Spleen (tissue), 11 donors: ENCODE results near the gene ZCCHC3. TPM values are rescaled to one million over a fixed set of nuclear protein-coding genes. Genes with fewer than 3 reads are reported as not detected.
A peak's percentile ranks its signal among the peaks of the same experiment; 100 is the strongest.

Experiments used
- DNase-seq: peaks from one replicate; pipeline ENCODE4 v3.0.0-alpha.2; 2020
- H3K27ac ChIP-seq, 8 donors: fragments of 200-600 bp; sonication (generic) in 7 of 8; 1 replicate in 4 of 8; 2 replicates in 4 of 8; pipeline versions ENCODE4 v1.5.0 to v1.8.0; 2016 to 2021; ENCODE audit warnings: inconsistent platforms in 4 of 8, mild to moderate bottlenecking in 4 of 8, moderate library complexity in 1 of 8
- H3K27me3 ChIP-seq, 7 donors: fragments of 200-600 bp; sonication (generic) in 6 of 7; replicated peaks in 1 of 7; 1 replicate in 4 of 7; 2 replicates in 3 of 7; pipeline versions ENCODE4 v1.5.0 to v1.8.0; 2016 to 2021; ENCODE audit warnings: inconsistent platforms in 3 of 7, mild to moderate bottlenecking in 1 of 7
- H3K36me3 ChIP-seq, 6 donors: fragments of 200-600 bp; sonication (generic) in 5 of 6; 1 replicate in 4 of 6; 2 replicates in 2 of 6; pipeline versions ENCODE4 v1.5.0 to v1.8.0; 2016 to 2021; ENCODE audit warnings: inconsistent platforms in 2 of 6
- H3K4me1 ChIP-seq, 6 donors: fragments of 200-600 bp; sonication (generic) in 5 of 6; 1 replicate in 3 of 6; 2 replicates in 3 of 6; pipeline versions ENCODE4 v1.5.0 to v1.8.0; 2016 to 2021; ENCODE audit warnings: inconsistent platforms in 3 of 6
- H3K4me3 ChIP-seq, 8 donors: fragments of 200-600 bp; sonication (generic) in 7 of 8; 1 replicate in 4 of 8; 2 replicates in 4 of 8; pipeline versions ENCODE4 v1.5.0 to v1.8.0; 2016 to 2021; ENCODE audit warnings: inconsistent platforms in 4 of 8, mild to moderate bottlenecking in 4 of 8, moderate library complexity in 2 of 8
- H3K9me3 ChIP-seq, 8 donors: fragments of 200-600 bp; sonication (generic) in 7 of 8; 1 replicate in 4 of 8; 2 replicates in 4 of 8; pipeline versions ENCODE4 v1.5.0 to v1.8.0; 2016 to 2021; ENCODE audit warnings: inconsistent platforms in 4 of 8
- CTCF ChIP-seq, 11 experiments: fragments of 200-600 bp in 7 of 11; fragments of 450-650 bp in 4 of 11; sonication (generic) in 4 of 11; IDR thresholded peaks in 8 of 11; conservative IDR thresholded peaks in 3 of 11; 1 replicate in 7 of 11; 2 replicates in 4 of 11; pipeline versions ENCODE4 v1.4.0 to v1.8.0; 2016 to 2021; ENCODE audit warnings: antibody characterized with exemption in 11 of 11, inconsistent platforms in 4 of 11, mild to moderate bottlenecking in 1 of 11
- POLR2A ChIP-seq, 3 donors: fragments of 450-650 bp; IDR thresholded peaks; one replicate each; pipeline ENCODE4 v1.5.1; 2017; ENCODE audit warnings: antibody characterized with exemption in 3 of 3, mild to moderate bottlenecking in 1 of 3
- POLR2AphosphoS5 ChIP-seq, 3 donors: sonication (generic); formaldehyde crosslinking; IDR thresholded peaks; one replicate each; pipeline ENCODE4 v1.5.1; 2017; ENCODE audit warnings: antibody characterized with exemption in 3 of 3
- WGBS, 5 donors: extraction: QIAGEN DNeasy Blood & Tissue Kit in 3 of 5; methylation state at CpG; one replicate each; pipeline versions ENCODE4 v1.1.5 to v1.1.7; 2013 to 2018; 5-methylcytosine and 5-hydroxymethylcytosine counted together
- intact Hi-C: fragments of 100-400 bp; cut with DNase I; formaldehyde crosslinking; loops from one replicate; pipeline ENCODE4 v1.15.0; 2023; ENCODE audit warnings: low total_unique reads
- polyA plus RNA-seq, 3 donors: library from polyadenylated mRNA; stranded (reverse); fragments of 200-250 nt; gene quantifications; one replicate each; pipeline ENCODE4 v1.2.1, GENCODE V29; 2013
- total RNA-seq, 7 donors: library from RNA; depleted of rRNA in 3 of 7; stranded (reverse); fragments of >200 nt in 3 of 7; fragmentation: NEBNext Ultra II Directional in 4 of 7; extraction: Animal tissue kit (Norgen Biotek cat#: 25700) in 4 of 7; gene quantifications; one replicate each; pipeline versions ENCODE4 v1.1.0 to v1.2.1, GENCODE V29; 2016 to 2021
- donor health status: healthy with polysubstance abuse.
- donor health status: DM: no; HTN: no; CAD: no; lungs with moderate emphysema.
- donor health status: DM: no; HTN: no; CAD: no.
- donor health status: Bipolar disorder and iron deficiency.
- donor health status: healthy.
- donor health status: DM: no; HTN: no; CAD: no.
- donor health status: DM: yes; HTN: yes; CAD: no.

Gene ZCCHC3
- total and polyA plus RNA-seq, 10 donors = 17.4 to 26.6 (median 23.0) TPM

GRCh38 chr20:313948-314347 lies 16.6 kb downstream of the ZCCHC3 start:
- Histone ChIP-seq H3K9me3 (no peaks in the 10 kb centered on the region), H3K4me3 (no peak overlapping the region), H3K27ac (no peak overlapping the region), H3K27me3 (no peaks in the 10 kb centered on the region), H3K4me1 (peaks cover 5 to 23% (median 17%) of the 10 kb centered on the region in 6 donors), H3K36me3 (no peaks in the 10 kb centered on the region)
- no peak for DNase-seq
- intact Hi-C loops = no loop called here
- no peak for TF ChIP-seq POLR2A (IDR thresholded peaks at IDR 0.05)
- TF ChIP-seq CTCF (IDR thresholded peaks at IDR 0.05 in 8 of 11, conservative IDR thresholded peaks at IDR 0.05 in 3 of 11) = no peak
- TF ChIP-seq POLR2AphosphoS5 (IDR thresholded peaks at IDR 0.05) = no peak

GRCh38 chr20:316316-317068 lies 19.1 kb downstream of the ZCCHC3 start:
- intact Hi-C loops = no loop called here
- no peak overlapping the region for H3K4me3 ChIP-seq
- no peak for TF ChIP-seq CTCF (IDR thresholded peaks at IDR 0.05 in 8 of 11, conservative IDR thresholded peaks at IDR 0.05 in 3 of 11)
- no peaks in the 10 kb centered on the region for H3K4me1 ChIP-seq
- 89 to 95% (median 90%) methylated on average over 2 of the region's 2 CpGs for WGBS, 5 donors
- peak; percentile 10 for DNase-seq
- no peak overlapping the region for H3K27ac ChIP-seq
- H3K36me3 ChIP-seq = no peaks in the 10 kb centered on the region
- H3K9me3 ChIP-seq = no peaks in the 10 kb centered on the region
- no peaks in the 10 kb centered on the region for H3K27me3 ChIP-seq

GRCh38 chr20:324177-325044 lies 27.0 kb downstream of the ZCCHC3 start:
- intact Hi-C loops = loop anchor here (5.0 kb wide), 2 partner anchors 37 to 117 kb away; no protein-coding TSS in a partner anchor
- H3K27ac ChIP-seq = peak overlapping the region; percentile 90 to 98 (median 94)
- H3K36me3 ChIP-seq = no peaks in the 10 kb centered on the region
- WGBS, 5 donors = 0 to 2% (median 1%) methylated on average over 42 to 69 of the region's 69 CpGs
- peak overlapping the region; percentile 69 to 94 (median 78) for H3K4me3 ChIP-seq
- H3K4me1 ChIP-seq = peaks cover 3 to 54% (median 44%) of the 10 kb centered on the region in 6 donors
- peak in 9 of 11 experiments; percentile 9 to 57 (median 44) for TF ChIP-seq CTCF (IDR thresholded peaks at IDR 0.05 in 8 of 11, conservative IDR thresholded peaks at IDR 0.05 in 3 of 11)
- TF ChIP-seq POLR2A (IDR thresholded peaks at IDR 0.05) = peak in 1 of 3 donors; percentile 7
- TF ChIP-seq POLR2AphosphoS5 (IDR thresholded peaks at IDR 0.05) = peak; percentile 84 to 91 (median 88)
- no peaks in the 10 kb centered on the region for H3K9me3 ChIP-seq
- peaks cover 0 to 14% (median 0%) of the 10 kb centered on the region in 7 donors for H3K27me3 ChIP-seq
- peak; percentile 97 for DNase-seq
